ENCODE measurements around the gene ABCF3.
A peak's percentile ranks its signal among the peaks of the same experiment; 100 is the strongest.

The ABCF3 gene

DNA sequence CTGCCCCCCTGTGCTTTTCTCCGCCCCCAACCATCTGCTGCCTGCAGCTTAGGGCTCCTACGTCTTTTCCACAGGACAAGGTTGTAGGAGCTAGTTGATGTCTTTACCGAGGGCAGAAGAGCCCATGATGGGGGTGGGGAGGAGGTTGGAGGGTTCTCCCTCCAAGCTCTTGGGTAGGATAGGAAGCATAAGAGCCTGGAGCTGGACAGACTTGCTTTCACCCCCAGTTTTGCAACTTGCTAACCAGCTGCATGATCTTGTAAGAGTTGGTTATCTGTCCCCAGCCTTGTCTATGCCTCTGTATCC is 856 bp downstream of the ABCF3 start:
- DNase-seq (ENCODE audit: low read depth in 2 of 2), result no peak

DNA sequence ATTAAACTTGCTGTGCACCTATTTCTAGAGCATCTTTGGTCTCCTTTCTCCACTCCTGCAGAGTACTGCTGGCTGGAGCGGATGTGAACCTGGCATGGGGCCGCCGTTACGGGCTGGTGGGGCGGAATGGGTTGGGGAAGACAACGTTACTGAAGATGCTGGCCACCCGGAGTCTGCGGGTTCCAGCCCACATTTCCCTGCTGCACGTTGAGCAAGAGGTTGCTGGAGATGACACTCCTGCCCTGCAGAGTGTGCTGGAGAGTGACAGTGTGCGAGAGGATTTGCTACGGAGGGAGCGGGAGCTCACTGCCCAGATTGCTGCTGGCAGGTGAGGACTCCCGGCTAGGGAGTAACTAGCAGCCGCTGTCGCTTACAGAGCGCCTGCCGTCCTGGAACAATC is 2.1 kb downstream of the ABCF3 start:
- no peak for DNase-seq (ENCODE audit: low read depth in 2 of 2)

DNA sequence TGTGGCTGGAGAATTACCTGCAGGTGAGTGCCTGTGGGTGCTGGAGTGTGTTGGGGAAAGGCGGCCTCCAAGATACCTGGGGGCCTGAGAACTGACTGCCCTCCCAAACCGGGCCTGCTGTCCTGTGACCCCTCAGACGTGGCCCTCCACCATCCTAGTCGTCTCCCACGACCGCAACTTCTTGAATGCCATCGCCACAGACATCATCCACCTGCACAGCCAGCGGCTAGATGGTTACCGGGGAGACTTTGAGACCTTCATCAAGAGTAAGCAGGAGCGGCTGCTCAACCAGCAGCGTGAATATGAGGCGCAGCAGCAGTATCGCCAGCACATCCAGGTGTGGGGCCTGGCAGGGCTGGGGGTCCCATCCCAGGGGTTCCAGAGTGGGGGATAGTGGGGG is 3.4 kb downstream of the ABCF3 start:
- no peak for DNase-seq (ENCODE audit: low read depth in 2 of 2)

DNA sequence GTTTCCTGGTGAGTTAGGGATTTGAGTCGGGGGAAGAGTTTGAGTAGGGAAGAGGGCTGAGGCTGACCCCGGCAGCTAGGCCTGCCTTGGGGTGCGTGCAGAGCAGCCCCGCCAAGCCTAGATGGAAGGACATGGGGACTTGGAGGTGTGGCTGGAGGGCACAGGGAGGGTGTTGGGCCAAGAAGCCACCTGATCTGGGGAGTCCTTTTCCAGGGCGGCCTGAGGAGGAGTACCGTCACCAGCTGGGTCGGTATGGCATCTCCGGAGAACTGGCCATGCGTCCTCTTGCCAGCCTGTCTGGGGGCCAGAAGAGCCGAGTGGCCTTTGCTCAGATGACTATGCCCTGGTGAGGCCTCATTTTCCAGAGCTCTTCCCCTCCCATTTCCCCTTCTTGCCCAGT is 6.9 kb downstream of the ABCF3 start:
- no peak for DNase-seq (ENCODE audit: low read depth in 2 of 2)

DNA sequence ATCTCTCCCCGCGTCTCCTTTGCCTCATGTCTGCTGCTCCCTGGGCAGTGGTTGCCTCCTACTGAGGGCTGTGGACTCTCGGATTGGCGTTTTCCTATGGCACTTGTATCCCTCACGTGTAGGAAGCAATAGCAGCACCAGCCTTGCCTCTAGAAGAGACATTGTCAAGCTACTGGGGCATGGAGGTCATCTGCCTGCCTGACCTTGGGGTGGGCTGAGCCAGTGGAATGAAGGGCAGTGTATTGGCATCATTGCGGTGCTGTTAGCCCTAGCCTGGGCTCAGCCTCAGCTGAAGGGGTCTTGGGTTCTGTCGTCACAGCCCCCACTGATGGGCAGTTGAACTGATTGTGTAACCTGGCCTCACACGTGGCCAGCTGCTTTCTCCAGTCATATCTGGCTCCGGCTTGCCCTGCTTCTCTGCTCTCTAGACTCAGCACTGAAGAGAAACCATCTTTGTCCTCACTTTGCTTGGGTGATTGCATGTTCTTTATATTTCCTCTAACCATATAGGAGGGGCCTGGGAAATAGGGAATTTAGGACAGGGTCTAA is 8.1 kb downstream of the ABCF3 start:
- DNase-seq (ENCODE audit: low read depth in 2 of 2), result no peak

DNA sequence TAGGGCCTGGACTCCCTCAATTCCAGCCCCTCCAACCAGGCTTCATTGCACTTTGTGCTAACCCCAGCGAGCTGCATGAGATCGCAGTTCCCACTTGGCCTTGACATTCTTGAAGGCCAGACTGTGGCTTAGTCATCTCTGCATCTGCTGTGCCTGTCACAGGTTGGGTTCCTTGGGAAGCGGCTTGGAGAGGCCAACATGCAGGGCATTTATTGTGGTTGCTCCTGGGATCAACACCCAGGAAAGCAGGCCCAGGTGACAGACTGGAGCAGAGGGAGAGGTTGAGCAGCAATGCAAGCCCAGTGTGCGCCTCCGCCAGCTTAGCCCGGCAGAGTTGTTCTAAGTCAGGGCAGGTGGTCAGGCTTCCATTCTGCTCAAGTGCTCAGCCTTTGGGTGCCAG is 10.5 kb downstream of the ABCF3 start:
- no peak for DNase-seq (ENCODE audit: low read depth in 2 of 2)

DNA sequence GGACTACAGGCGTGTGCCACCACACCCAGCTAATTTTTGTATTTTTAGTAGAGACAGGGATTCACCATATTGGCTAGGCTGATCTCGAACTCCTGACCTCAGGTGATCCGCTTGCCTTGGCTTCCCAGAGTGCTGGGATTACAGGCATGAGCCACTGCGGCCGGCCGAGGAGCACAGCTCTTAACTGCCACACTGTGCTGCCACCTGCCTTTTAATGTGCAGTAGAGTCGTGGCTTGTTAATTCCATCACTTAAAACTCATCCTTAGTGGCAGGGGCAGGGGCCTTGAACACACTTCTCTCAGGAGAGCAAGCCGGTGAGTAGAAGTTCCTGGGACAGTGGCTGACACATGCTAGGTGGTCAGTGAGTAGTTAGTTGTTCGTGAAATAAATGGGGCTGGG is 12.5 kb downstream of the ABCF3 start:
- no peak for DNase-seq (ENCODE audit: low read depth in 2 of 2)

DNA sequence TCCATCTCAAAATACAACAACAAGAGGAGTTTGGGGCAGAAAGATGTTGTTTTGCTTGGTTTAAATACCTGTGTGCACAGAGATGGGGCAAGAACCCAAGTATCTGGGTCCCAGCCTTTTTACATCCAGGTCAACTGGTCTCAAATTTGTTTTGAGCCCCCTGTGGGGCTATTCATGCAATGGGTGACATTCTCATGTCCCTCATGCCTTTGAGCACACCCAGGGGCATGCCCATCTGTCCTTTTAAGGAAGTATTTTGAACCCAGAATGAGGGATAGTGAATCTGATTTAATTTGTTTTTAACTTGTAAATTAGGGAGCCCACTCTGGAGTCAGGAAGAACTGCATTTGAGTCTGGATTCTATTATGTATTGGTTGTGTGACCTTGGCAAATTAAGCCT is 14.8 kb downstream of the ABCF3 start:
- no peak for DNase-seq (ENCODE audit: low read depth in 2 of 2)

DNA sequence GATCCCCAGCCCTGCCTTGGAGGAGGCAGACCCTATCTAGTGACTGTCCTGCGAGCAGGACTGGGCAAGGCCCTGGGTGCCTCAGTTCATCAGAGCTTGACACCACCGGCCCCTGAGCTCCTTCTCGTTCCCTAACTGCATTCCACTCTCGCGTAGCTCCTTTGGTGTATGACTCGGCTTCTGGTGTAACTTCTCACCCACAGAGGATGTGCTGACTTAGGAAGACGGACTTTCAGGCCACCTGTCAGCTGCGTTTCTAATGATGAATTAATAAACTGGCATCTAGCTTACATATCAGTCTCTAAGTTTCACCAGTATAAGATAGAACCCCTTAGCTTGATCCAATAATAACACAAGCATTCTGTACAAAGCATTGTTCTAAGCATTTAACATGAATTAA is 17.5 kb downstream of the ABCF3 start:
- no peak for DNase-seq (ENCODE audit: low read depth in 2 of 2)

DNA sequence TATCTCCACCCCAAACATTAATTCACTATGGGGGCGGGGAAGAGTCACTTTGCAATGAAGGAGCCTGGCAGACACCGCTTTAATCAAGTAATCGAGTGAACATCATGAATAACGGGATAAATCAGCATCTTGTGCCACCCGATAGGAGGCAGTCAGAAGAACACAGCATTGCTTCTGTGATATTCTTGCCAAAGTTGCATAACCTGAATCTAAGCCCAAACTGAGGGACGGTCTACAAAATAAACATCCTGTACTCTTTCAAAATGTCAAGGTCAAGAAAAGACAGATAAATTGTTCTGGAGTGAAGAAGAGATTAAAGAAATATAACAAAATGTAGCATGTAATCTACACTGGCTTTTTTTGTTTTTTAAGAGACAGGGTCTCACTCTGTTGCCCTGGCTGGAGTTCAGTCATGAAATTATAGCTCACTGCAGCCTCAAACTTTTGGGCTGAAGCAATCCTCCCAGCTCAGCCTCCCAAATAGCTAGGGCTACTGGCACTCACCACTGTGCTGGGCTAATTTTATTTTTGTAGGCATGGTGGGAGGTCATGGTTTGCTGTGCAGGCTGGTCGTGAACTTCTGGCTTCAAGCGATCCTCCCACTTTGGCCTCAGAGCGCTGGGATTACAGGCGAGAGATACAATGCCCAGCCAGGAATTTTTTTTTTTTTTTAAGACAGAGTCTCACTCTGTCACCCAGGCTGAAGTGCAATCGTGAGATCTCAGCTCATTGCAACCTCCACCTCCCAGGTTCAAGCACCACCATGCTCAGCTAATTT is 23.3 kb downstream of the ABCF3 start:
- DNase-seq (ENCODE audit: low read depth in 2 of 2), result no peak

DNA sequence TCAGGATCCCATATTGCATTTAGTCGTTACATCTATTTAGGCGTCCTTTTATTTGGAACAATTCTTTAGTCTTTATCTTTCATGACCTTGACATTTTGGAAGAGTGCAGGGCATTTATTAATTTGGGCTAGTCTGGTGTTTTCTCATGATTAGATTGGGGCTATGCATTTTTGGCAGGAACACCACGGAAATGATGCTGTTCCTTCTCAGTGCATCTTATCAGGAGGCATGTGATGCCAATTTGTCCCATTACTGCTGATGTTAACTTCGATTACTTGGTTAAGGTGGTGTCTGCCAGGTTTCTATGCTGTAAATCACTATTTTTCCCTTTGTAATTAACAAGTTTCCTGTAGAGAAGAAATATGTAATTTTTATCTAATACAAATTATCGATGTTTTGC is 25.3 kb downstream of the ABCF3 start:
- DNase-seq (ENCODE audit: low read depth in 2 of 2), result no peak

DNA sequence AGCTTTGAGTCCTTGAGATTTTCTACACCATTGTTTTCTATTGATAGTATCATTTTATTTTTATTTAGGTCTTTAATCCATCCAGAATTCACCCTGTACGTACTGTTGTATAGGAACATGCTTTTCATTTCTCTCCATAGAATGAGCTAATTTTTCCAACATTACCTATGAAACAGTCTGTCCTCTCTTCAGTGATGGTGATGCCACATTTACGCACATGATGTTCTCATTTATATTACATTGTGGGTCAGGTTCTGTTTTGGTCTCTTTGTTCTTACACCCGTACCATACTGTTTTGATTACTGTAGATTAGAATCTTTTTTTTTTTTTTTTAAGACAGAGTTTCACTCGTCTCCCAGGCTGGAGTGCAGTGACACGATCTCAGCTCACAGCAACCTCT is 25.7 kb downstream of the ABCF3 start:
- DNase-seq (ENCODE audit: low read depth in 2 of 2), result no peak

DNA sequence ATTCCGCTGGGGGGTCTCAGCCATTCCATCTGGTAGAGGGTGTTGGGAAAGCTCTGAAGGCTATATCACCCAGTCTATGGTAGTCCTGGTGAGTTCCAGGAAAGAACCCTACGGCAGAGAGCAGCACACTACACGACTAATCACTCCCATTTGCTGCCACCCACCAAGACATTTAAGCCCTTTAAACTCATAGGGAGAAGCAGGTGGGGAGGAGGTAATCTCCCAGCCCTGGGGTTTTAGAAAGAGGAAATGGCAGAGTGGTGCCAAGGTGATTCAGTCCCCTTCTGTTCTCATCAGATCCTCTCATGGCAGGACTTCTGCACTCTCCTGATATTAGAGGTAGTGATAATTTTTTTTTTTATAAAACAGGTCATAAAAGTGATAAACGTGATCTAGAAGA is 32.8 kb downstream of the ABCF3 start:
- no peak for DNase-seq (ENCODE audit: low read depth in 2 of 2)

DNA sequence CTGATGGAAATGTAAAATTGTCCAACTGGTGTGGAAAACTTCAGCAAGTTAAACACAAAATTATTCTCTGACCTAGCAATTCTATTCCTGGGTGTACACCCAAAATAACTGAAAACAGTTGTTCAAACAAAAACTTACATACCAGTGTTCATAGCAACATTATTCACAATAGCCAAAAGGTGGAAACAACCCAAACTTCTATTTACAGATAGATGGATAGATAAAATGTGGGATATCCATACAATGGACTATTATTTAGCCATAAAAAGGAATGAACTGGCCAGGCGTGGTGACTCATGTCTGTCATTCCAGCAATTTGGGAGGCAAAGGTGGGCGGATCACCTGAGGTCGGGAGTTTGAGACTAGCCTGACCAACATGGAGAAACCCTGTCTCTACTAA is 36.5 kb downstream of the ABCF3 start:
- no peak for DNase-seq (ENCODE audit: low read depth in 2 of 2)

DNA sequence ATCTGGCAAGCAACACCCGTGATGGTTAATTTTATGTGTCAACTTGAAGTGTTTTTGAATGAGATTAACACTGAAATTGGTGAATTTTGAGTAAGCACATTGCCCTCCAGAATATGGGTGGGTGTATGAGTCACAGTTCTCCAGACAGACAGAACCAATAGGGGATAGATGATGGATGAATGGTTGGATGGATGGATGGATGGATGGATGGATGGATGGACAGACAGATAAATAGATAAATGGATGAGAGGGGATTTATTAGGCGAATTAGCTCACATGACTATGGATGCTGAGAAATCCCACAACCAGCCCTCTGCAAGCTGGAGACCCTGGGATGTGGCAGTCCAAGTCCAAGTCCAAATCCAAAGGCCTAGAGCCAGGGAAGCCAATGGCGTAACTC is 37.9 kb downstream of the ABCF3 start:
- DNase-seq (ENCODE audit: low read depth in 2 of 2), result no peak

DNA sequence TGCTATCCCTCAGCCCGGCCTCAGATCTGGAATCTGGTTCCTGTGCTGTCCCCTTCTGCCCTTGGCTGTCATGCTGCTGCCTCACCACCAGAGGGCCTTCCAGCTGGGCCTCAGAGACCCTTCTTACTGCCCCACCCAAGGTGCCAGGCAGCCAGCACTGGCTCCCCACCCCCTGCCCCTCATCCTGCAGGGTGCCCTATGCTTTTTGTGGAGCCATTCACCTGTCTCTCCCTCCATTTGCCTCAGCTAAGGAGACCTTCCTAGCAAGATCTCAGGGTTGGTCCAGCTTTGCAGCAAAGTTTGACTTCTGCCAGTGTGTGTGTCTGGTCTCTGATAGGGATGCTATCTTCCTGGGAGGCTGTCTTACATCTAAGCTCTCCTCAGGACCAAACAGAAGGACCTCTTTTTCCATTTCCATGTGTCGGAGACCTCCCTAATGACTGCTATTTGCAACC is 41.5 kb downstream of the ABCF3 start:
- peak in 1 of 2 donors; percentile 23 for DNase-seq (ENCODE audit: low read depth in 2 of 2)

DNA sequence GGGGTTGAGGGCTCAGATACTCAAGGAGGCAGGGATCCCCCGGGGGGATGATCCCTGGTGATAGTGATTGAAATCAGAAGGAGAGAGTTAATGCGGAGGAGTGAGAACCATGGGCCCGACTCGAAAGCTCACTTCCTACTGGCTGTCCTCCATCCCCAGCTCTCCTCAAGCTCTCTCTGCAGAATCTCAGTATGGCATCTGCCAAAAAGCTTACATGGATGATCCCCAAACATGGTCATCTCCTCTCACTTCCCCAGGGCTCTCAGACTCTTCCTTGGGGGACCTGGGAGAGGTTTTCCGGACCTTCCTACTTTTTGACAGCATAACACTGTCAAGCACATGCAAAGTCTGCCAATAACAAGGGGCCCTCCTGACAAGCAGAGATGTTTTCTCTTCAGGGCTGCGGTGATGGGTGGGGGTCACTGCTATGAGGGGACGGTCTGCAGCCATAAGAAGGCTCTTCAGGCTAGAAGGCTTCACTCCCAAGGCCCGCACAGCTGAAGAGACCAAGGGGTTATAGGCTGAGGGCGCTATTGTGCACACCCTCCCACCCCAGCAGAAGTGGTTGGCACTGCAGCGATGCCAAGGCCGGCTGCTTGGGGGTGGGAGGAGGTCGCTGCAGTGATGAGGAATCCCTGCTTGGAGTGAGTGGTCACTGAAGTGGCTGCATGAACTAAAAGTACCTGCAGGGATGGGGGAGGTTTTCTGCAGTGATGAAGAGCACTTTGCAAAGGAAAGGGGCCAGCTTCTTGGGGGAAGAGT is 42.6 kb downstream of the ABCF3 start:
- no peak for DNase-seq (ENCODE audit: low read depth in 2 of 2)

DNA sequence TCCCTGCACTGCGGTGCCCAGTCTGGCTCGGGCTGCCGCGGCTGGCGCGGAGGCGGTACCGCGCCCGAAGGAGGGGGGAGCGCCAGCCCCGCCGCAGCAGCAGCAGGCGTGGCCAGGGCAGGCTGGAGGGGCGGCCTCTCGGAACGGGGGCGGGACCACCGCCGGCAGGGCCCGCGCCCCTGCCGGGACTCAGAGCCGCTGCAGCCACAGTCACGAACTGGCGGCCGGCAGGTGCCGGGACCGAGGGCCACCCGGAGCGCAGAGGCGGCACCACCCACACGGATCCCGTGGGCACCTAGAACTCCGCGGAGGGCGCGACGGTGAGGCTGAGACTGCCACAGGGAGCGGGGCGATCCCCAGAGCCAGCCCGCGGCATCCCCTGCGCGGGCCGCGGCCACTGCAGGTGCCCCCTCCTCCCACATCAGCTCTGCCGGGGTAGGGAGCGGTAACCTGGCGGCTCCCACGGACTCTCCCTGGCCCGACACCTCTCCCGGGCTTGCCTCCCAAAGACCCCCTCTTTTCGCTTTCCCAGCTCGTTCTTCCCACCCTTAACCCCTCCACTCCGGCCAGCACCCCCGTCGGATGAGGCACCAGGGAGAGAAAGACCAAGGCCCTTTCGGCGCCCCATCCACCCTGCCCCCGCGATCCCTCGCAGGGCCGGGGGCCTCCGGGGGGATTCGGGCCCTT is 43.5 kb downstream of the ABCF3 start, which contains the start of gene VWA5B2:
VWA5B2 (plus strand) TSS at position 192 of the 687 bp plus-strand sequence. CDS start 944 bp downstream, outside the sequence.
- DNase-seq (ENCODE audit: low read depth in 2 of 2), result peak; percentile 40 to 56

DNA sequence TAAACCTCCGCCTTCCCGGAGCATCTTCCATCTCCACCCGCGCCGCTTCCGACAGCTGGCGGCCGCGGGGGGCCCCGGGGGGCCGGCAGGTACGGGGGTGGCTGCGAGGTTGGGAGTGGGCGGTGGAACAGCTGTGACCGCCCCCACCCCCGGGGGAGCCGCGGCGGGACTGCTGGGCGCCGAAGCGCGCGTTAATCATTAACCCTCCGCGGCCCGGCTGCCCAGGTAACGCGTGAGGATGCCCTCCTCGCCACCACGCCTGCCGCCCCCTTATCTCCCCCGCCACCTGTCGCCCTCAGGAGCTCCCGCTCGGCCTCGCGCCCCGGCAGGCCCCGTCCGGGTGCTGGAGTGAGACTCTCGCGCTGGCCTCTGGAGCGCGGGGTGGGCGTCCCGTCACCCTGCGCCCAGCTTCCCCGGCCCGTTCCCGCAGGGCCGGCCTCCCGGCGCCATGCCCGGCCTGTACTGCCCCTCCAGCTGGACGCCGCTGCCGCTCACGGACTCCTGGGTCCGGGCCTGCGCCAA is 44.1 kb downstream of the ABCF3 start:
- DNase-seq (ENCODE audit: low read depth in 2 of 2), result no peak

DNA sequence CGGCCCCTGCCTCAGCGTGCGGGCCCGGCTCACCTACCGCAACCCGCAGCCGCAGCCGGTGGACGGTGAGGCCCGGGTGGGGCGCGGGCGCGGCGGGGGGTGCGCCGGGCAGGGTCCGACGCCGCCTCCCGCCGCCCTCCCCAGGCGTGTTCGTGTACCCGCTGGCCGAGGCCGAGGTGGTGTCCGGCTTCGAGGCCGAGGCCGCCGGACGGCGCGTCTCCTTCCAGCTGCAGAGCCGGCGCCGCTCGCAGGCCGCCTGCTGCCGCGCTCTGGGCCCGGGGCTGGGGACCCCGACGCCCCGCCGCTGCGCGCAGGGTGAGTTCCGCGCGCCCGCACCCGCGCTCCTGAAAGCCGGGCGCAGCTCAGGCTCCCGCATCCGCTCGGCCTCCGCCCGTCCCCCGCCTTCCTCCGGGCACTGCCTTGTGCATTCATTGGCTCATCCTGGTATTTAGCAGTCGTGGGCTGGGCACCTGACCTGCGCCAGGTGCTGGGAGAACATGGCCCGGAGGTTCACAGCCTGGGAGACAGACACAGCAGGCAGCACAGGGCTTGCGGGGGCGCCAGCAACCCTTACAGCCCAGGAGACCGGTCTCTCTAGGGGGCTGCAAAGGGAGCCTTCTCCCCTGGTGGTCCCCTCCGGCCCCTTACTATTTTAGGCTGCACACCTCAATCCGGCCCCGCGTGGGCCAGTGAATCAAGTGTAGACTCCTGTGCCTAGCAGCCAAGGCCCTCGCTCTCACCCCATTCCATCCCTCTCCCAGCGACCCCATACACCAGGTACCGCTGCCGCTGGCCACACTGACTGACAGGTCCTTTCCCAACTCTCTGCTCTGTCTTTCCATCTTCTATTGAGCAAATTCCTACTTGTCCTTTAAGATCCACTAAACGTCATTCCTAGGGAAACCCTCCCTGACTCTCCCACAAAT is 44.9 kb downstream of the ABCF3 start:
- no peak for DNase-seq (ENCODE audit: low read depth in 2 of 2)

DNA sequence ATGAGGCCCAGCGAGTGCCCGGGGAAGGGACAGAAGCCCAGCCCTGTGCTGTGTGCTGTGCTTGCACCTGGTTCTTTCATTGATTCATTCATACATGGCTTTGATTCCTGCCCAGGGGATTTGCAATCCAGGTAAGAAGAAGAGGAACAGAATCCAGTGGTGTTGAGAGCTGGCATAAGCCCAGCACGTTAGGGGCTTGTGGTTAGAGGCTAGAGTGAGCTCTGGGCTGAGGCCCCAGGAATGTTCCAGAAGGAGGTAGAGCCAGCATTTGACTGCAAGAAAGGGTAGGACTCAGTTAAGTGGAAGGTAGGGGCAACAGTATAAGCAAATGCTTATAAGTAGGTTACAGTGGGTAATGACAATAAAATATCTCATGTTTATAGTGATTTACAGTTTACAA is 45.7 kb downstream of the ABCF3 start:
- DNase-seq (ENCODE audit: low read depth in 2 of 2), result no peak
